ENCODE data around the gene SMYD3.

- TF ChIP-seq POLR2A (IDR thresholded peaks at IDR 0.05) (no peak), CTCF (IDR thresholded peaks at IDR 0.05) (no peak)
Observed at GRCh38 chr1:246470585-246470984, 36.5 kb downstream of the SMYD3 start.
